ENCODE results near the gene IZUMO1.
"Not testable (repeated sequence)": the region's sequence is repeated elsewhere in the genome, so short reads cannot be mapped to it uniquely, and the experiment has no call there.

IZUMO1 gene

DNA sequence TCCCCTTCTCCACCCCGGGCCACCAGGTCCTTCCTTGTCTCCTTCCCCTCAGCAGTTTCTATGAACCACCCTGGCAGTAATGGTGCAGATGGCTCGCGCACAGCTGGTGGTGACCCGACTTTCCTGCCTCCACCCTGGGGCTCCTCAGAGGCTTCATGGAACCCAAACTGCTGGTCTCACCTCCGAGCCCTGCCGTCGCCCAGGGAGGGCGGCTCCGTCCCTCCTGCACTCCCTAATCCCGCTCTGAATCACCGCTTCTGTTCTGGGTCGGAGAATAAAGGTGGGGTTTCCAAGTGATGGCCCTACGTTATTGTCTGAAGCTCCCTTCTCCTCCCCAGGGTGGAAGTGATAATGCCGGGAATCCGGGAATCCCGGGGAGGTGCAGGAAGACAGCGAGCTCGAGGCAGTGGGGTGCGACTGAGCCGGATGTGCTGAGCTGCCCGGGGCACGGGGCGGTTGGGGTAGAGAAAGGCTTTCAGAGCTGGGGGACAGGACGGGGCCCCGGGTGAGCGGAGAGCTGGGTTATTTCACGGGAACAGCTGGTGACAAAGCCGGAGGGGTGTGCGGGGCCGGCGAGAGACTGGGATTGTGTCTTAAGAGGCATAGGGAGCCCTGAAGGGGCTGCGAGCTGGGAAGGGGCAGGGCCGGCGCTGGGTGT is 50.2 kb downstream of the IZUMO1 start:
- Histone ChIP-seq H3K4me3 (ENCODE audit: low read depth, low read length) (no peak overlapping the region), H3K27me3 (replicated peaks) (no peaks in the 10 kb centered on the region), H3K27ac (no peak overlapping the region), H3K36me3 (replicated peaks) (no peaks in the 10 kb centered on the region)
- in situ Hi-C loops (cut with HindIII; ENCODE audit: low pct_ligation_motif_present, low sequenced_read_pairs), result no loop called here
- DNase-seq, result no peak
- TF ChIP-seq, protein P1, sequence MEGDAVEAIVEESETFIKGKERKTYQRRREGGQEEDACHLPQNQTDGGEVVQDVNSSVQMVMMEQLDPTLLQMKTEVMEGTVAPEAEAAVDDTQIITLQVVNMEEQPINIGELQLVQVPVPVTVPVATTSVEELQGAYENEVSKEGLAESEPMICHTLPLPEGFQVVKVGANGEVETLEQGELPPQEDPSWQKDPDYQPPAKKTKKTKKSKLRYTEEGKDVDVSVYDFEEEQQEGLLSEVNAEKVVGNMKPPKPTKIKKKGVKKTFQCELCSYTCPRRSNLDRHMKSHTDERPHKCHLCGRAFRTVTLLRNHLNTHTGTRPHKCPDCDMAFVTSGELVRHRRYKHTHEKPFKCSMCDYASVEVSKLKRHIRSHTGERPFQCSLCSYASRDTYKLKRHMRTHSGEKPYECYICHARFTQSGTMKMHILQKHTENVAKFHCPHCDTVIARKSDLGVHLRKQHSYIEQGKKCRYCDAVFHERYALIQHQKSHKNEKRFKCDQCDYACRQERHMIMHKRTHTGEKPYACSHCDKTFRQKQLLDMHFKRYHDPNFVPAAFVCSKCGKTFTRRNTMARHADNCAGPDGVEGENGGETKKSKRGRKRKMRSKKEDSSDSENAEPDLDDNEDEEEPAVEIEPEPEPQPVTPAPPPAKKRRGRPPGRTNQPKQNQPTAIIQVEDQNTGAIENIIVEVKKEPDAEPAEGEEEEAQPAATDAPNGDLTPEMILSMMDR (IDR thresholded peaks at IDR 0.05; ENCODE audit: low read depth, low read length, missing control alignments), result no peak

- DNase-seq, result no peak
- in situ Hi-C loops (cut with HindIII; ENCODE audit: low pct_ligation_motif_present, low sequenced_read_pairs), result no loop called here
- TF ChIP-seq, protein P1 (IDR thresholded peaks at IDR 0.05; ENCODE audit: low read depth, low read length, missing control alignments), result no peak
- Histone ChIP-seq H3K36me3 (replicated peaks) (no peaks in the 10 kb centered on the region), H3K4me3 (ENCODE audit: low read depth, low read length) (no peak within 1 kb of the TSS), H3K27ac (no peak within 1 kb of the TSS), H3K27me3 (replicated peaks) (no peaks in the 10 kb centered on the region)
These were observed 50.9 kb downstream of the IZUMO1 start, which contains the start of gene FUT2 for GRCh38 chr19:48695743-48696352. Gene FUT2 (plus strand): TSS chr19:48695971. CDS start chr19:48702957, 6,986 bp downstream.

DNA sequence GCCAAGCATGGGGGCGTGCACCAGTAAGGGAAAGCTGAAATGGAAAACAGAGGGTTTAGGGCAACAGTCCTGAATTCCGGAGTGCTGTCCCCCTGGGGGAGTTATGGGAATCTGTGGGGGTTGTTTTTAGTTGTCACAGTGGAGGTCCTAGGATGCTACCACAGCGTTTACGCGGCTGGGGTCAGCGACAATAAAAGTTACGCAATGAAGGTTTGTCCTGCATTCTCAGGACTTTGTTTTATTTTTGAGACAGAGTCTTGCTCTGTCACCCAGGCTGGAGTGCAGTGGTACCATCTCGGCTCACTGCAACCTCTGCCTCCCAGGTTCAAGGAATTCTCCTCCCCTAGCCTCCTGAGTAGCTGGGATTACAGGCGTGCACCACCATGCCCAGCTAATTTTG is 53.1 kb downstream of the IZUMO1 start:
- DNase-seq; H3K4me3 ChIP-seq (ENCODE audit: low read depth, low read length); H3K36me3 ChIP-seq (replicated peaks); H3K27ac ChIP-seq; in situ Hi-C loops (cut with HindIII; ENCODE audit: low pct_ligation_motif_present, low sequenced_read_pairs); H3K27me3 ChIP-seq (replicated peaks): not testable (repeated sequence)

All from brain microvascular endothelial cell (primary cell).